Mucosa of rectum (tissue), 2 donors: Measurements from ENCODE around the gene HKDC1.
A peak's percentile ranks its signal among the peaks of the same experiment; 100 is the strongest.

Source experiments
- H3K27ac ChIP-seq, 2 donors: one replicate each; pipeline ENCODE4 v1.7.0; 2013; ENCODE audit warnings: inconsistent platforms in 2 of 2, low read depth in 2 of 2, low read length in 2 of 2
- H3K27me3 ChIP-seq, 2 donors: one replicate each; pipeline ENCODE4 v1.7.0; 2013; ENCODE audit warnings: low read length in 2 of 2; ENCODE audit not compliant: control insufficient read depth in 2 of 2, insufficient read depth in 2 of 2
- H3K36me3 ChIP-seq, 2 donors: one replicate each; pipeline ENCODE4 v1.7.0; 2013; ENCODE audit warnings: low read length in 2 of 2; ENCODE audit not compliant: control insufficient read depth in 2 of 2, insufficient read depth in 2 of 2
- H3K4me1 ChIP-seq, 2 donors: one replicate each; pipeline ENCODE4 v1.7.0; 2013; ENCODE audit warnings: low read length in 2 of 2, mild to moderate bottlenecking in 1 of 2; ENCODE audit not compliant: control insufficient read depth in 2 of 2, insufficient read depth in 2 of 2
- H3K4me3 ChIP-seq, 2 donors: one replicate each; pipeline ENCODE4 v1.7.0; 2013; ENCODE audit warnings: low read length in 2 of 2
- H3K9ac ChIP-seq, 2 donors: one replicate each; pipeline ENCODE4 v1.7.0; 2013; ENCODE audit warnings: low read length in 2 of 2, low read depth in 1 of 2, mild to moderate bottlenecking in 1 of 2
- H3K9me3 ChIP-seq, 2 donors: one replicate each; pipeline ENCODE4 v1.7.0; 2013; ENCODE audit warnings: low read length in 2 of 2; ENCODE audit not compliant: control insufficient read depth in 2 of 2
- donor health status: healthy.
- donor health status: Normal muscosa, but diverticular disease.

The HKDC1 gene

DNA sequence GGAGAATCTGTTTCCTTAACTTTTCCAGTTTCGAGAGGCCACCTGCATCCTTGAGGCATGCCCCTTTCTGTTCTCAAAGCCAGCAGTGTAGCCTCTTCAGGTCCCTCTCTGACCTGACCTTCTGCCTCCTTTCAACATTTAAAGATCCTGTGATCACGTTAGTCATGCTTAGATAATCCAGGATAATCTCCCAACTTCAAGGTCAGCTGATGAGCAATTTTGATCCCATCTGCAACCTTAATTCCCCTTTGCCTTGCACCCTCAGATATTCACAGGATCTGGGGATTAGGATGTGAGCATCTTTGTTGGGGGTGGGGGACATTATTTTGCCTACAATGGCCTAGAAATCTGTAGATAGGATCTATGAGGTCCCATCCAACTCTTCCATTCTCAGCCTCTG, 8.0 kb downstream of the HKDC1 start:
- Histone ChIP-seq H3K27me3 (no peaks in the 10 kb centered on the region), H3K9me3 (no peaks in the 10 kb centered on the region), H3K27ac (no peak overlapping the region), H3K9ac (no peak overlapping the region), H3K36me3 (no peaks in the 10 kb centered on the region), H3K4me1 (peaks cover 35 to 42% of the 10 kb centered on the region in 2 donors), H3K4me3 (no peak overlapping the region)

DNA sequence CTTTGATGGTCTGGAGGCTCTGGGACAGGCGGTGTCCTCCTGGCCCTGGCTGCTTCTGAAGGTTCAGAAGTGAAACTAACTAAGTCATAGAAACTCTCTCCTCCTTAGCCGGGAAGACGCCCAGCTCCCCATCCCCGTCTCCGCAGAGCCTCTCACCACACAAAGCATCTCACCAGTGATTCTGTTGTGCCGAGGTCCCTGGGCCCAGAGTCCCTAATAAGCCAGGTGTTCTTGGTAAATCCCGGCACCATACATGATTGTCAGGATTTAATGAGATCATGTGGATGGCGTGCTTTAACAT, 9.4 kb downstream of the HKDC1 start:
- Histone ChIP-seq H3K4me1 (peaks cover 34 to 43% of the 10 kb centered on the region in 2 donors), H3K4me3 (peak overlapping the region; percentile 42 to 50), H3K36me3 (no peaks in the 10 kb centered on the region), H3K9ac (peak overlapping the region in 1 of 2 donors; percentile 25), H3K27ac (peak overlapping the region; percentile 76 to 88), H3K9me3 (no peaks in the 10 kb centered on the region), H3K27me3 (no peaks in the 10 kb centered on the region)

DNA sequence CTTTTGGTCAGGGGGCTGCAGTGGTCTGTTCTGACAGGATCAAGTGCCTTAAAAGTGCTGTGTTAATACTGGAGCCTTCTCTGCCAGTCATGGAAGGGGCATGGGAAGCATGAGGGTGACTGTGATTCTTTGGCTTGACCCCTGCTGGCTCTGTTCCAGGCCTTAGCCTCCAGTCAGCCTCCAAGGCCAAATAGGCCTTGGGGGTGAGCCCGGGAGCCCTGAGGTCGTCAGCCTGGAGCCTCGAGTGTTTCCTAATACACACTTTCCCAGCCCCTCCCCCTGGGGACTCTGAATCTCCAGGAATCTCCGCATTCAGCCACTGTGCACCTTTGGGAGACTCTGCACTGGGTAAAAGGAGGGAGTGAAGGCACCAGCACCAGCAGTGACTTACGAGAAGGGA, 10.0 kb downstream of the HKDC1 start:
- Histone ChIP-seq H3K4me3 (peak overlapping the region in 1 of 2 donors; percentile 50), H3K9ac (peak overlapping the region in 1 of 2 donors; percentile 33)

DNA sequence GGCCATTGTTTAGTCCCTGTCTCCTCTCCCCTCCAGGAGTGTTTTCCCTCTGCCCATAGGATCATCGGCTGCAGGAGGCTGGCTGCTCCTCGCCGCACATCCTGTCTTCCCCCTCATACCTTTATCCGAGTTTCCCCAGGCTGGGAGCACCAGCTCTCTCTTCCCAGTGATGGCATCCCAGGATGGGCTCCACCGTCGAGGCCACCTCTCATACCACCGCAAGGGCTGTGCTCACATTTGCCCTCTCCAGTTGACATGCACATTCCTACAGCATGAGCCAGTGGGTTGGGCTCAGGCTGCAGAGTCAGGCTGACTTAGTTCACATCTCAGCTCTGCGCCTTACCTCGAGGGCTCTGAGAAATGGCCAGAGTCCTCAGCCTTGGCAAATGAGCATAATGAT, 12.1 kb downstream of the HKDC1 start:
- Histone ChIP-seq H3K4me1 (peaks cover 27 to 30% of the 10 kb centered on the region in 2 donors), H3K9me3 (no peaks in the 10 kb centered on the region), H3K27ac (peak overlapping the region; percentile 60 to 65), H3K27me3 (no peaks in the 10 kb centered on the region), H3K36me3 (no peaks in the 10 kb centered on the region), H3K9ac (no peak overlapping the region), H3K4me3 (peak overlapping the region in 1 of 2 donors; percentile 20)

More for the DNA sequence above, 10.0 kb downstream of the HKDC1 start:
- no peaks in the 10 kb centered on the region for H3K36me3 ChIP-seq
- peaks cover 34 to 37% of the 10 kb centered on the region in 2 donors for H3K4me1 ChIP-seq
- no peaks in the 10 kb centered on the region for H3K9me3 ChIP-seq
- H3K27ac ChIP-seq: peak overlapping the region; percentile 76 to 88
- no peaks in the 10 kb centered on the region for H3K27me3 ChIP-seq

DNA sequence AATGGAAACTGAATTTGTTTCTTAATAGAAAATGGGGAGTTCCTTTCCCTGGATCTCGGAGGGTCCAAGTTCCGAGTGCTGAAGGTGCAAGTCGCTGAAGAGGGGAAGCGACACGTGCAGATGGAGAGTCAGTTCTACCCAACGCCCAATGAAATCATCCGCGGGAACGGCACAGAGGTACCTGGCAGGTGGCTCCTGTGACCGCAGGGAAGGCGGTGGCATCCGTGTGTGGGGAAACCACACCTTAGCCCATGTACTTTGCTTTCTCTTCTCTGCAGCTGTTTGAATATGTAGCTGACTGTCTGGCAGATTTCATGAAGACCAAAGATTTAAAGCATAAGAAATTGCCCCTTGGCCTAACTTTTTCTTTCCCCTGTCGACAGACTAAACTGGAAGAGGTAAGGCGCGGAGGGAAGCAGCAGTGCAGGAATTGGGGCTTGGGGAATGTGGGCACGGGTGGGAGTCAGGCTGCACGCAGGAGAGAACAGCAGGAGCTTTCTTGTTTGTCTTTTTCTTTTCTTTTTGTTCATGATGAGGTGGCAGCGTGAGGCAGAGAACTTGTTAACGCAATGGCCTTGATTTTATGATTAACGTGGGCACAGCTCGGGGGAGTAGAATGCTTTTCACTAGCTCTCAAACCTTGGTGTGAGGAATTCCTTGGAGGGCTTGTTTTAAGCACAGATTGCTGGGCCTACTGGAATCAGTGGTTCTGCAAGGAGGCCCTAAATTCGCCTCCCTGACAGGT, 12.8 kb downstream of the HKDC1 start:
- H3K4me3 ChIP-seq: peak overlapping the region; percentile 45 to 48
- peaks cover 24 to 30% of the 10 kb centered on the region in 2 donors for H3K4me1 ChIP-seq
- H3K36me3 ChIP-seq: no peaks in the 10 kb centered on the region
- peak overlapping the region; percentile 32 to 52 for H3K9ac ChIP-seq
- H3K27me3 ChIP-seq: no peaks in the 10 kb centered on the region
- H3K27ac ChIP-seq: peak overlapping the region; percentile 60 to 65
- no peaks in the 10 kb centered on the region for H3K9me3 ChIP-seq

DNA sequence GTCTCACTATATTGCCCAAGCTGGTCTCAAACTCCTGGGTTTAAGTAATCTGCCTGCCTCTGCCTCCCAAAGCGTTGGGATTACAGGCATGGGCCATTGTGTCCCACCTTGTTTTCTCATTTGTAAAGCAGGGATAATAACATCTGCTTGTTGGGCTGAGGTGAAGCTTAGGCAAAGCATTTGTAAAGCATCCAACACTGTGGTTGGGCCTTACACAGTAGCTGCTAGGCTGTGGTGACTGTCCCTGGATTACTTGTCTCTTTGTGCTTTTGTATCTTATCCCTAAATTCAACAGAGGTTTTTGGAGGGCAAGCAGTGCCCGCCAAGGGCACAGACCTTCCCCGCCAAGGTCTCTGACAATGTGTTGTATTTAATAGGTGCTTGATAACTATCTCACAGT, 14.3 kb downstream of the HKDC1 start:
- no peaks in the 10 kb centered on the region for H3K9me3 ChIP-seq
- peak overlapping the region in 1 of 2 donors; percentile 6 for H3K9ac ChIP-seq
- no peaks in the 10 kb centered on the region for H3K27me3 ChIP-seq
- H3K27ac ChIP-seq: no peak overlapping the region
- H3K4me1 ChIP-seq: peaks cover 15 to 24% of the 10 kb centered on the region in 2 donors
- H3K4me3 ChIP-seq: no peak overlapping the region
- H3K36me3 ChIP-seq: no peaks in the 10 kb centered on the region

DNA sequence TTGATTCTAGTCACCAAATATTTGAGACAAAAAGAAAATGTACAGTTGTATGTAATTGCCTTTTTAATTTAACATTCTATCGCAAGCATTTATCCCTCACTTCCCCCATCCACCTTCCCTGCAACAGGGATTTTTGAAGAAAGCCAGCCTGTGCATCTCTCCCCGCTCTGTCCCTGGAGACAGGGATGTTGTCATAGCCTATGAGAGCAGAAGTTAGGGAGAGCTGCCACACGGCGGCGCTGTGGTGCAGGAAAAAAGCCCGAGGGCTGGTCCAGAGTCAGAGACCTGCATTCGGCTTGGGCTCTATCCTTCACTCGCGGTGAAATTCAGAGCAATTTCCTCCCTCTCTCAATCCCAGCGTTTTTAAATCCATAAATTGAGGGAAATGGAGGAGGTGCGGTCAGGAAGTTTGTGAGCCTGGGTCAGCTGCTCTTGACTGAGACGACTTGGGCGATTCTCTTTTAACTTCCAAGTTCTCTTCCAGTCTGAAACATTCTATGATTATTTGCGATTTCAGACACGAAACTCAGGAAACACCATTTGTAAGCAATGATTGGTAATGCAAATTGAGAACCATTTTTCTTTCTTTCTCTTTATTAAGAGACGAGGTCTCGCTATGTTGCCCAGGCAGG, 17.5 kb downstream of the HKDC1 start:
- Histone ChIP-seq H3K27me3 (no peaks in the 10 kb centered on the region), H3K9me3 (no peaks in the 10 kb centered on the region), H3K4me3 (no peak overlapping the region), H3K36me3 (no peaks in the 10 kb centered on the region), H3K4me1 (peaks cover 1 to 8% of the 10 kb centered on the region in 2 donors), H3K27ac (no peak overlapping the region), H3K9ac (no peak overlapping the region)

DNA sequence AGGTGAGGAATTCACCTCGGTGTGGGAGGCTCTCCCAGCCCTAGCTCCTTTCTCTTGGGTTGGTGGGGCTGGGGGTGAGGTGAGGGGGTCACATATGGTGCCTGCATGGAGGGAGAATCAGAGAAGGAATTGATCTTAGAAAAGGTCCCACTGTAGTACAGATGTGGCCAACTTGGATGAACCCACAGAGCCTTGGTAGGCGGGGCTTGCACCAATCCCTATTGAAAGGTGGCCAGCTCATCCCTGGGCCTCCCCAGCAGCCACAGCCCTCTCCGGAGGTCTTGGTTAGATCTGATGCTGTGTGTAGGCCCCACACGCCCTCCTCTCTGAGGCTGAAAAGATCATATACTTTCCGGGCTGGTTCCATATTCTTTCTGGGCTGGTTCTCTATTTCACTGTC, 19.0 kb downstream of the HKDC1 start:
- Histone ChIP-seq H3K9me3 (no peaks in the 10 kb centered on the region), H3K36me3 (no peaks in the 10 kb centered on the region), H3K27me3 (no peaks in the 10 kb centered on the region), H3K4me3 (no peak overlapping the region), H3K4me1 (no peaks in the 10 kb centered on the region), H3K27ac (no peak overlapping the region), H3K9ac (no peak overlapping the region)

DNA sequence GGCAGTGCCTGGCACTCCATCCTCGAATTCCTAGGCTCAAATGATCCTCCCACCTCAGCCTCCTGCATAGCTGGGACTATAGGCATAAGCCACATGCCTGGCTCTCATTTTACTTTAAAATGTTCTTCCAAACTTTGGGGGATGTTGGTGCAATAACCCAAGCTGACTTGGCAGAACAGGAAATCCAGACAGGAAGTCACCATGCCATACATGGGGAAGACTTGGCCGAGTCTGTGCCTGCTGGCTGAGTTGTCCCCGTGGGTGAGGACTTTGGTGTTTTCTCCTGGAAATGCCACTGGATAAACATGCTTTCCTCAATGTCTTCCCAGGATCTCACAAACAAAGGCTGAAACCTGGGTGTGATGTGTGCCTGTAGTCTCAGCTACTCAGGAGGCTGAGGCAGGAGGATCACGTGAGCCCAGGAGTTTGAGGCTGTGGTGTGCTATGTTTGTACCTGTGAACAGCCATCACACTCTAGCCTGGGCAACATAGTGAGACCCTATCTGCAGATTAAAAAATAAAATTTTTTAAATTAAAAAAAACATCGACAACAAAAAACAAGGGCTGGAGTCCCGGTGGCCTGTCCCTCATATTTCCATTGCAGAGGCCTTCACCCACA, 19.8 kb downstream of the HKDC1 start:
- no peak overlapping the region for H3K9ac ChIP-seq
- H3K27me3 ChIP-seq: no peaks in the 10 kb centered on the region
- no peak overlapping the region for H3K27ac ChIP-seq
- H3K4me3 ChIP-seq: no peak overlapping the region
- H3K9me3 ChIP-seq: no peaks in the 10 kb centered on the region
- no peaks in the 10 kb centered on the region for H3K36me3 ChIP-seq
- H3K4me1 ChIP-seq: no peaks in the 10 kb centered on the region

DNA sequence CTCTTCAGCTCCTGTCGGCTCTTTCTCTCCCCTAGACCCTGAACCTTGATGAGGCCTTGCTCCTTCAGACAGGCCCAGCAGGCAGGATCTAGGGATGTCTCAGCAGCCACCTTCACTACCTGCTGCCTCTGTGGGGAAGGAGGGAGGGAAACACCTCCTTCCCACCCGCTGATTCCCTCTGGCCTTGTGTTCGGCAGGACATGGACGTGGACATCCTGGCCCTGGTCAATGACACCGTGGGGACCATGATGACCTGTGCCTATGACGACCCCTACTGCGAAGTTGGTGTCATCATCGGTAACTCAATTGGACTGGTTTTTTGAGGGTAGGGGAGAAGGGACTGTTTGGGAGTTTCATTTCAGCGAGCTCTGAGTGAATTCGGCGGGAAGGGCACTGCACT, 20.3 kb downstream of the HKDC1 start:
- no peaks in the 10 kb centered on the region for H3K9me3 ChIP-seq
- H3K36me3 ChIP-seq: no peaks in the 10 kb centered on the region
- no peak overlapping the region for H3K4me3 ChIP-seq
- no peaks in the 10 kb centered on the region for H3K4me1 ChIP-seq
- H3K9ac ChIP-seq: no peak overlapping the region
- no peaks in the 10 kb centered on the region for H3K27me3 ChIP-seq
- H3K27ac ChIP-seq: no peak overlapping the region
